ENCODE results near the gene RIPK4.
"Not testable (repeated sequence)": the region's sequence is repeated elsewhere in the genome, so short reads cannot be mapped to it uniquely, and the experiment has no call there.

The RIPK4 gene

DNA sequence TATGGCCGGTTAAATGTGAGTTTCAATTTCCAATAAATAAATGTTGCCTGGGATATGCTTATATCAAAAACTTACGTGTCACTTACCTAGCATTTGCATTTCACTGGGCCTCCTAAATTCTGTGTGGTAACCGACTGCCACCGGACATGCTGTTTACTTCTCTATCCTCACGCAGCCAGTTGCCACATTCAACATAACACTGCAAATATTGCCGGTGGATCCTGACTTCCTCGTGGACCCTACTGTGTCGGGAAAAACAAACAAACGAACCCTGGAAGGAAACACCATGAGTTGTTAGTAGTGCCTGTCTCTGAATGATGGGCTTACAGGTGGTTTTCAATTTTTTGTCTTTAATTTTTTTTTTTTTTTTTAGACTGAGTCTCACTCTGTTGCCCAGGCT lies 54.1 kb downstream of the RIPK4 start:
- DNase-seq, result no peak

DNA sequence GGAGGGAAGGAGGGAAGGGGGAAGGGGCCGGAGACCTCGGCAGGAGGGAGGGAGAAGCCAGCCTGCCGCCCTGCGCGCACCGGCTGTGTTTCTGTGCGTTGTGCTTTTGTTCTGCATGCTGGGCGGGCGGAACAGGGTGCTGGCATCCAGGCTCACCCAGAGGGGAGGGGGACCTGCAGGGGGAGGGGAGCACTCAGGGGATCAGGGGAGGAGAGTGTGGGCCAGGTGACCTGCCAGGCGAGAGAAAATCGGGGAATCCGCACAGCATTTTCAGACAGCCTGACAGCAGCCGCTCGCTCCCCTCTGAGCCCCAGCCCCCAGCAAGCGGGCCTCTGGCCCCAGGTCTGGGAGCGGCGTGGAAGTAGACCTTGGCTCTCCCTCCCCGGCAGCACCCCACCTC lies 54.7 kb downstream of the RIPK4 start:
- no peak for DNase-seq

DNA sequence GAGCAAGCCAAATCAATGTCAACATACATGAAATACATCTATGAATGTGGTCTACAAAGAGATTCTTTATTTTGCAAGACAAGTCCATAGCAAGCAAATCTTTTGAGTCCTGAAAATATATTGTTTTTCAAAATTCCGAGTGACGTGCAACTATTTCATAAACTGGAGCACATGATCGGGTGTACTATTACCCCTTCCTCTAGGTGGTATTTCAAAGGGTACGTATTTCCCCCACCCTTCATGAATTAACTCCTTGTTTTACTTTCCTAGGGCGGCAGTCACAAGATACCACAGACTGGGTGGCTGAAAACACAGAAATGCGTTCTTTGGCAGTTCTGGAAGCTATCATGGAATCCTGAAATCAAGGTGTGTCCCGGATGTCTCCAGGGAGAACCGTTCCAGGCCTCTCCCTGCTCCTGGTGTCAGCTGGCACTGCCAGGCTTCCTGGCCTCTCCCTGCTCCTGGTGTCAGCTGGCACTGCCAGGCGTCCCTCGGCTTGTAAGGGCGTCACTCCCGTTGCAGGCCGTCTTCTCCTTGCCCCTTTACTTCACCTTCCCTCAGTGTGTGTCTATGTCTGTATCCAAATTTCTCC lies 55.3 kb downstream of the RIPK4 start:
- no peak for DNase-seq

GRCh38 chr21:41710823-41711160 lies 56.1 kb downstream of the RIPK4 start:
- no peak for DNase-seq

- no peak for DNase-seq
Observed at GRCh38 chr21:41709965-41710822, 56.7 kb downstream of the RIPK4 start.

DNA sequence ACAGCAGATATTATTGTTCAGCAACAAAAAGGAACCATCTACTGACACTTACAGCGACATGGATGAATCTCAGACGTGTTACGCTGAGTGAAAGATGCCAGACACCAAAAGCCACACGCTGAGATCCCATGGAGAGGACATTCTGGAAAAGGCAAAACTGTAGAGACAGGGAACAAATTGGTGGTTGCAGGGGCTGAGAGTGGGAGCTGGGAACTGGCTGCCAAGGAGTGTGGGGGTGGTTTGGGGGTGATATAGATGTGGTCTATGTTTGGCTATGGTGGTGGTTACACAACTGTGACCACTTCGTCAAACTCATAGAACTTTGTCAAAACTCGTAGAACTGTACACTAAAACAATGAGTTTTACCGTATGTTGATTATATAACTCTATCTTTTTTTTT lies 57.7 kb downstream of the RIPK4 start:
- DNase-seq, result no peak

GRCh38 chr21:41707960-41708330 lies 58.9 kb downstream of the RIPK4 start:
- no peak for DNase-seq

DNA sequence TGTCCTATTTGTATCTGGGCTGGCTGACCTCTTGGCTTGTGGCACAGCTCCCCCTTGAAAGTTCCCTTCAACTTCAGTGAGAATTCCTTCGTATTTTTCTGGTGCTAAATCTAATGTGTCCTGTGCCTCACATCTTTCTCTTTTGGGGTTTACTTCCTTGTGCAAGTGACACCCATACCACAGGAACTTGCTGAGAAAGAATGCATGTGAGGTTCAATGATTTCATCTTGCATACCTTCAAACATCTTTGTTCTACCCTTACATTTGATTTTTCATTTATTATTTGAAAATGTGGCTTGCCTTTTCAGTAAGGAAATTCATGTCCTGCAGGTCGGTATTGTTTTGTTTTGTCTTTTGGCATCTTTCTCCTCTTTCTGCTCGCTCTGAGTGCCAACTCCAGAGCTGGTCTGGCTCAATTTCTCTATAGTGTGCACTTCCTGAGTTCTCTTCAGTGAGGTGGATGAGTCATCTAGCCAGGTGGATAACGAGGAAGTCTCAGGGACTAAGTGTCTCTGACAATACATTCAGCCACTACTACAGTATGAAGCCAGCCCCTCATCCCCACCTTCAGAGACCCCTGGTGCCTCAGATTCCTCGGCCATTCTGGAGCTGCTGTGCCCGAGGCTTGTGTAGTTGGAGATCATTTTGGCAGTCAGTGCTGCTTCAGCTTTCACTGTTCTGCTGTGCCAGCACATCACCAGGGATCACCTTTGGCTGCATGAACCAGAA lies 59.5 kb downstream of the RIPK4 start:
- peak; percentile 90 for DNase-seq

DNA sequence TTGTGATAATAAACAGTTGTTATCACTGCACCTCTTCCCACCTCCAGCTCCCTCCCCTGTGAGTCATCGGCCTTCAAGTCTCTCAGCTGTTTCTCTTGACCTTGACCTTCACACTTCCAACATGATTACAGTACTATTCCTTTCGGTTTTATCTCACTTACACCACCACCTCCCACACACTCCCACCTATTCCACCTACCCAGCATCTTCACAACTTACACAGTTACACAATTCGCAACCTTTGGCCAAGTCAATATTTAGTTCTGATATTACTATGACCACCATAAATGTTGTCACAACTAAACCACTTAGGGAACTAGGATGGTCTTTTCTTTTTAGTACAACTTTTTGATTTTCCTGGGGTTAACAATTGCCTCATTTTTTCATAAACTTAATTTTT lies 60.2 kb downstream of the RIPK4 start:
- DNase-seq, result peak; percentile 52

DNA sequence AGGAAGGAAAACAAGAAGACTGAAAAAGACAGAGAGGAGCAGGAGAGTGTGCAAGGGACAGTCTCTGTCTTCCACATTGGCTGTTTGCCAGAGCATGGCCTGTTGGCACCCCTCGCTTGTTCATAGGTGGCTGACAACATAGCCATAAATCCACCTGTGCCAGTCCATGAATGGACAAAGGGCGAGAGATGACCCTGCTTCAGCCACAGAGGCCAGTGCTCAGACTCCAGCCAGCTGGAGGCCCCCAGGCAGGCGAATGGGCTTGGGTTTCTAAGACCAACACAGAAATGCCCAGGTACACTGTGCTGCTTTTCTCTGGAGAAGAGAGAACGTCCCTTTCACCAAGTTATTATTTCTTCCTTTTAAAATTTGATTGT lies 60.6 kb downstream of the RIPK4 start:
- no peak for DNase-seq

GRCh38 chr21:41705546-41706262 lies 61.1 kb downstream of the RIPK4 start:
- DNase-seq, result no peak

DNA sequence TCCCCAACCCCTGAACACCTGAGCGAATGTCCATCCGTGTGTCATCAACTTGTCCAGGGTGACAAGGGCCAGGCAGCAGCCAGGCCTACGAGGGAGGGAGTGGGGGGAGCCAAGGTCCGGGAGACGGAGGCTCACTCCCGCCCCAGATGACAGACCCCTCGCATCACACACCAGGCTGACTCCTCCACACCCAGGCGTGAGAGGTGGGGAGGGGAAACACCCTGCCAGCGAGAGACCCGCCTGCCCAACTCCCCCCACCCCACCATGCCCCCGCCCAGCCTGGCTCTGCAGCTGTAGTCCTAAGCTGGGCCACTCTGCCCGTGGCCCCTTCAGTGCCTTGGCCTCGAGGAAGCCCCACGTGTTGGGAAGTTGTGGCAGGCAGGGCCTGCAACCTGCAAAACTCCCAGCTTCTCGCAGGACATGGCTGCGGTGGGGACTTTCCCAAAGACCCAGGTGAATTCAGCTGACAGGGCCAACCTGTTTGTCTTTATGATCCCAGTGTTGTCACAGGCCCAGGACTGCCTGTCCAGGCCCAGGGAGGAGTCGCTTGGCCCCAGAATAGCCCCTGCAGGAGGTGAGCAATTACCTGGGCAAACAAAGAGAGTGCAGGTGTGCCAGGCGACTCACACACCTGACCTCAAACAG lies 62.9 kb downstream of the RIPK4 start:
- peak; percentile 69 for DNase-seq

DNA sequence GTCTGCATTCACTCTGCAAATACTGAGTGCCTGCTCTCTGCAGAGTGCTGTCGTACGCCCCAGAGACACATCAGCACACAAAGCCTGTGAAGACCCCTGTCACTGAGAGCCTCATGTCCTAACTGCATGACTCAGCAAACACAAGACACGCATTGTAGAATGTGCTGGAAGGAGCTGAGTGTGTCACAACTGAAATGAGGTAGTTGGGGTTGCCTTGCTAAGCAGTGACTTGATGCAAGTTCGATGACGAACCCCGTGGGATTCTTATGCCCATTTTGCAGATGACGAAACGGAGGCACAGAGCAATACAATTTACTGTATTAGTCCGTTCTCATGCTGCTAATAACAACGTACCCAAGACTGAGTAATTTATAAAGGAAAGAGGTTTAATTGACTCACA lies 65.1 kb downstream of the RIPK4 start:
- DNase-seq, result no peak

- DNase-seq, result no peak
Observed at GRCh38 chr21:41699311-41699710, 67.5 kb downstream of the RIPK4 start.

DNA sequence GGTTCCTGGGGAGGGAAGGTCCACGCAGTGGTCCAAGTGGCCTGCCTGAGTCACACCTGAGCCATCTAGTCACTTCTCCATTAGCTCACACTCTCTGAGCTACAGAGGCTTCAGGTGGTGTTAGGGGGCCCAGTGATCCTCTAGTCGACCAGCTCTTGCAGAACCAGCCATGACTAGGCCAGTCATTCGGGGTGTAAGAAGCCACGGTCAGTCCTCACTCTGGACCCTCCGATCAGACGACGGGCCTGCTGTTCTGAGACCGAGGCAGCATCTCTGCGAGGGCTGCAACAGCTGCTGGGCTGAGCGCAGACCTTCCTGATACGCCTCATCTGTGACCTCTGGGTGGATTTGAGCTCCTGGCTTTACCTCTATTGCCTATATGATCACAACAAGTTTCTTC lies 68.8 kb downstream of the RIPK4 start:
- DNase-seq, result no peak

DNA sequence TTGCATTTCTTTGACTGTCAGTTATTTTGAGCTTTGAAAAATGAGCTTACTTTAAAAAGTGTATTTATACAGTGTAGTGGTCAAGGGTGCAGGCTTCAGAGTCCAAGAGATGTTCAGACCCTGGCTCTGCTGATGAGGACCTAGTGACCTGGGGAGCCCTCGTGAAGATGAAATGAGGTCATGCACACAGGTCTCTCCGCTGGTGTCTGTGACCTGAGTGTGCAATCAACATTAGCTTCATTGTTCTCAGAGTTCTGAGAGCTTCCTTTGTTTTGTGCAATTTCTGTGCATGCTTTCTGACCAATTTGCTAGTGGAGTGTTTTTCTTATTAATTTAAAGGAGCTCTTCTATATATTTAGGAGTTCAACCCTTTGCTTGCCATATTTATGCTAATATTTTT lies 71.3 kb downstream of the RIPK4 start:
- DNase-seq, result peak; percentile 75

DNA sequence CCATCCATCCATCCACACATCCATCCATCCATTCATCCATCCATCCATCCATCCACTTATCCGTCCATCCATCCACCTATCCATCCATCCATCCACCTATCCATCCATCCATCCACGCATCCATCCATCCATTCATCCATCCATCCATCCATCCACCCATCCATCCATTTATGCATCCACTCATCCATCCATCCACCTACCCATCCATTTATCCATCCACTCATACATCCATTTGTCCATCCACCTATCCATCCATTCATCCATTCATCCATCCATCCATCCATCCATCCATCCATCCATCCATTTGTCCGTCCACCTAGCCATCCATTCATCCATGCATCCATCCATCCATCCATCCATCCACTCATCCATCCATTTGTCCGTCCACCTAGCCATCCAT lies 72.8 kb downstream of the RIPK4 start:
- not testable (repeated sequence) for DNase-seq

- no peak for DNase-seq
Observed at GRCh38 chr21:41692185-41692565, 74.7 kb downstream of the RIPK4 start.

DNA sequence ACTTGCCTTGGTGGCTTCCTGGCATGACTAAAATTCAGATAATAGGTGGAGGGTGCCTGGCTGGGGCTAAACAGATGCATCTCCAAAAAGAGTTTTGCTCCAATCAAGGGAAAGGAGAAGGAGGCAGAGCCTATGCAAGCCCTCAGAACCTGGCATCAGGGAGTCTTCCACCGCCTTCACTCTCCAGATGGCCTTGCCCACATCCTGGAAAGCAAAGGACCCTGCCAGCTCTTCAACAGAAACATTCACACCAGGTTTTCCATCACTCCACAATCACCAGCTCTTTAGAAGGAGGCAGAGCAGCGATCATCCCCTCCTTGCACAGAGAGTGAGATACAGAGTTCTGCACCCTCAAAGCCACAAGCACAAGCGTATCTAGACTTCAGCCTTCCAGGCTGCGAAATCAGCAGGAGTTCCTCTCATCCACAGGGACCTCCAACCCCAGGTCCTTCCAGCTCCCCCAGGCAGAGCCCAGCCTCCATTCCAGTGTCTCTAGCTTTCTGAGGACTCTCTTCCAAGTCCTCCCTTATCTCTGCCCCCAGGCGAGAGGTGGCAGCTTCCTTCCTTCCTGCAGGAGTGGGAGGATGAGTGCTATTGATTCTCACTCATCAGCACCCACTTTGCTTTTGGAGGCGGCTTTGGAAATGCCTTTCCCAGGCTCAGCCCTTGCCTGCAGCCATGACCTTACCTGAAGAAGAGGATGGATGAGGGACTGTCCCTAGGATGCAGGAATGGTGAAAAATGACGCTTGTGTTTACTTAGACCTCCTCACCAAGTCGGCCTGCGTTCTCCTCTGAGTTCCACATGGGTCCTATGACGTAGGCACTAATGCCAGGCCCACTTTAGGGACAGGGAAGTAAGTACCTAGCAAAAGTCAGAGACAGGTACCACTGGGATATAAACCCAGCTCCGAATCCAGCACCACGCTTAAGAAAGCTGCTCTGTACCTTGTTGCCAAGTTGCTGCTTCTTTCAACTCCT lies 75.4 kb downstream of the RIPK4 start:
- DNase-seq, result no peak

Measured in NCI-H2029 treated with DMSO at 0.1 percent for 48 hours (cell line).